GM19397 (cell line): ENCODE data around the gene CNP.
A peak's percentile ranks its signal among the peaks of the same experiment; 100 is the strongest.
"Not testable (repeated sequence)": the region's sequence is repeated elsewhere in the genome, so short reads cannot be mapped to it uniquely, and the experiment has no call there.

Experiments
- ATAC-seq: cut with Tn5 transposase; IDR thresholded peaks from one replicate; pipeline ENCODE4 v1.9.1; 2021; ENCODE audit warnings: mild to moderate bottlenecking, moderate library complexity; ENCODE audit not compliant: unreplicated experiment

The CNP gene

GRCh38 chr17:42001729-42002128 is 35.1 kb downstream of the CNP start:
- ATAC-seq, result no peak

GRCh38 chr17:42002175-42002791 is 35.7 kb downstream of the CNP start:
- ATAC-seq, result no peak

DNA sequence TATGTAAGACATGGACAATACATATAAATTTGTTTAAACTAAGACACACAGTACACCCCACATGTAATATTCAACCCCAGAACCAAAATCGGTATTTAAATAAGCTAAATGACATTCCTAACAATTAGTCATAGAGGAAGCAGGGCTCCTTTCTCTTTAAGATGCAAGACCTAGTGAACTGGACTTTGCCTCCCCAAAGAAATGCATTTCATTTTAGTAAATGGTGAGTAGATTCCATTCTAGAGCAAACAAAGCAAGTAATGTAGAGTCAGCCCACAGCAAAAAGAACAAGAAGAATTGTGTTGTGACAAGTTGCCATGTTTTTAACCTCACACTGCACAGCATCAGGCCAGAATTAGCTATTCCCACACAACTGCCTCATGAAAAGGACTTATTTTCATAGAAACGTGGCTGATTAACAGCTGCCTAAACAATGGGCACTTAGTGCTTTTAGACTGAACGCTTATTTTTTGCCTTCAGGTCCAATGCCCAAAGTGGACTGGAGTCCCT is 36.3 kb downstream of the CNP start:
- ATAC-seq, result no peak

GRCh38 chr17:42005166-42005565 is 38.6 kb downstream of the CNP start:
- ATAC-seq, result no peak

- ATAC-seq, result no peak
Observed at GRCh38 chr17:42009170-42009569, 42.6 kb downstream of the CNP start.

GRCh38 chr17:42010266-42010680 is 43.7 kb downstream of the CNP start:
- not testable (repeated sequence) for ATAC-seq

DNA sequence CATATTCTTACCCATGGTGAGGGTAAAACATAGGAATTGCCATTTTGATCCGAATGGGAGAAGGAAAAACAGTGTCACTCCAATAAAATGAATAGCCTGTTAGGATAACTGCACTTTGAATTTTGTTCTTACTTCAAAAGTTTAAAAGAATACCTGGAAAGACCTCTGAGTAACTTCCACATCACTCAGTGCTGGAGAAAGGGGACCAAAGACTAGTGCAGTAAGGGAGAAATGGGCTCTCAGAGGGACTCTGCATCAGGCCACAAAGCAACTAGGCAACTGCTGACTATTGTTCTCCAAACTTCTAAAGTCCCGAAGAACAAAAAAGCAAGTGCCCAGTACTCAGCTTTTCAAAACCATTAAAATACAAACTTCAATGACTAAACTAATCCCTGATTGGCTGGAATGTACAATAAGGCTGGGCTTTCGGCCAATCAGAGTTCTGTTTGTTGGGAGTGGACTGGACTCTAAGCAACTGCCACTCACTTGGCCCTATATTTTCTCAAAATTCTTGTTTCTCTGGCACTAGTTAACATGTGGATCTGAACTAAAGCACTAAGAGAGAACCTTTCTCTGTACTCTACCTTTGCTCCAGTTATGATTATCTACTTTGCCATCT is 44.4 kb downstream of the CNP start:
- no peak for ATAC-seq

GRCh38 chr17:42012363-42012762 is 45.8 kb downstream of the CNP start:
- not testable (repeated sequence) for ATAC-seq

DNA sequence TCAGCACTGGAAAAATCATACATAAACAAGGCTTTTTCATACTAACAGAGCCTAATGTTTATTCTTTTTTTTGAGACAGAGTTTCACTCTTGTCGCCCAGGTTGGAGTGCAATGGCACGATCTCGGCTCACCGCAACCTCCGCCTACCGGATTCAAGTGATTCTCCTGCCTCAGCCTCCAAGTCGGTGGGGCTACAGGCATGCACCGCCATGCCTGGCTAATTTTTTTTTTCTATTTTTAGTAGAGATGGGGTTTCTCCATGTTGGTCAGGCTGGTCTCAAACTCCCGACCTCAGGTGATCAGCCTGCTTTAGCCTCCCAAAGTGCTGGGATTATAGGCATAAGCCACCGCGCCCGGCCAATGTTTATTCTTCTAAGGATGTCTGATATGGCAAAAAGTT is 47.1 kb downstream of the CNP start:
- ATAC-seq, result not testable (repeated sequence)

DNA sequence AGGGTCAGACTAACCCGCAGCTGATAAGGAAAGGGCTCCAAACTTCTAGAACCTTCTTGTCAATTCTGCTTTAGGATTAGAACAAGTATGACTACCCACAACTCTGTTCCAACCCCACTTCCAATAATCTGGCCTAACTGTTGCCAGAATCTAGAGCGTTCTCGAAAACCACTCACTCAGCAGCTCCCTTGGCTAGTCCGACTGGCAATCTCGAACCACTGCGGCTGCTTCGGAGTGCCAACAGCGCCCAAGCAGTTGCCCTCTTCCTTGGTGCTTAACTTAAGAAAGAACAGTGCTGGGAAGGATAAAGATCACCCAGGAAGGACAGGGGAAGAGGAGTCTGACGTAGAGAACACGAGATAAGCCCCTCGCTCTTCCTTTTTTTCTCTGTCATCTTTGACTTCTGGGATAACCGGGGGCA is 49.8 kb downstream of the CNP start:
- ATAC-seq, result no peak

- peak; percentile 82 for ATAC-seq
Observed at GRCh38 chr17:42016941-42017865, 50.6 kb downstream of the CNP start, which contains the start of gene DNAJC7. Gene DNAJC7 (minus strand): TSS chr17:42017439. CDS start chr17:42017416, 23 bp downstream.

GRCh38 chr17:42017866-42018200 is 51.2 kb downstream of the CNP start:
- ATAC-seq, result no peak

DNA sequence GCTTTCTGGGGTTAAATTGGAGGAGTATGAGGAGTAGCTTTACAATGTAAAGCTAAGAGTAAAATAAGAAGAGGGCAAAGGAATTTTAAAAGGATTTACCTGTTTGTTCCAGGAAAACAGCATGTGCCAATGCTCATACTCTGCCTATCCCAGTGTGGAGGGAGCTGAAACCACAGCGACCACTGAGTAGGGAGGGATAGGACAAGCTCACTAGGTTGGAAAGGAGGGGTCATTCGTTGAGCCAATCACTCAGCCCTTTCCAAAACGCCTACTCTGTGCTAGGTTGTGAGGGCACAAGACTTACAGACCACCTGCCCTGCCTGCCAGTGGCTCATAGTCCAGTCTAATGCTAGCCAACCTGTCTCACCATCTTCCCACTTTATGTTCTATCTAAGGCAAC is 51.7 kb downstream of the CNP start:
- ATAC-seq, result no peak

DNA sequence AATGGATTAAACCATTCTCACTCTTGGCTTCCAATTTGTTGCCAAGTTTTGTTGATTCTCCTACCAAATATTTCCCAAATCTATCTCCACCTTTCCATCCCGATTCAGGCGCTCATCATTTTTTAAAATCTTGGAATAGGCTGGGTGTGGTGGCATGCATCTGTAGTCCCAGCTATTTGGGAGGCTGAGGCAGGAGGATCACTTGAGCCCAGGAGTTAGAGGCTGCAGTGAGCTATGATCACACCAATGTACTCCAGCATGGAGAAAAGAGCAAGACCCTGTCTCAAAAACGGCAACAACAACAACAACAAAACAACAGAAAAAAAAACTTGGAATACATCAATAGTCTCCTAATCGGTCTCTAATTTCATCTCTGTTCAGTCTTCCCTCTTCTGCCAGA is 52.4 kb downstream of the CNP start:
- no peak for ATAC-seq

DNA sequence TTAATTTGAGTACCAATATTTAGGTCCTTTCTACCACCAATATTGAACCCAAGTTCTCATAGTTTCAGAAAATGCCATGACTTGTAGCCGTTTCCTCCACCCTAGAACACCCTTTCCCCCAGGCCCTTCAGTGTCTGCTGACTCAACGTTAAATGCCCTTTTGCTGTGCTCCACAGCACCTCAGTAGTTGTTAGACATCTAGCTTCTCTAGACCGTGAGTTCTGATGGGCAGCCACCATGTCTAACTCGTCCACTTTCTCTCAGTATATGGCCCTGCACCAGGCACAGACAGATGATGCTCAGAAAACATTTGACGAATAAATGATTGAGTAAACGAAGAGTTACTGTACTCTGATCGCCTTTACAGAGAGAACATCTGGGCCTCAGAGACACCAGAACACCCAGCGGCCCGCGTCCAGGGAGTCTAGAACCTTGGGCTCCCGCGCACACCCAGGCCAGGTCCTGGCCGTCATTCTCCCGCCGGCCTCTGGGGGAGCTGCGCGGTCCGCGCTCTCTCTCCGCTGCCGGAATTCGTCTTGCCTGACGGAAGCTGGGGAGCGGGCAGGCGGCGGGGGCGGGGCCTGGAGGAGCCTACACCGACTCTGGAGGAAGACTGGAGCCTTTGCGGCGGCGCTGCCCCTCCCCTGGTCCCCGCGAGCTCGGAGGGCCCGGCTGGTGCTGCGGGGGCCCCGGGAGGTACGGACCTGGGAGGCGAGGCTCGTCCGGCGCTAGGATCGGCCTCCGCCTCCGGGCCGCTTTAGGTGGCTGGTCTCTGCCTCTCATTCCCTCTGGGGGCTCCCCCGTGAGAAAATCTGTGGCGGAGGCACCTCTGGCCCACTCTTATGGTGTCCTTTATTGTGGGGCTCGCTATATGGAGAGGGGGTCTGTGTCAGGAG is 53.2 kb downstream of the CNP start, which contains the start of gene NKIRAS2:
NKIRAS2 (plus strand) TSS at position 582 of the 896 bp plus-strand sequence. CDS start 1,488 bp downstream, outside the sequence.
- ATAC-seq, result peak; percentile 54

DNA sequence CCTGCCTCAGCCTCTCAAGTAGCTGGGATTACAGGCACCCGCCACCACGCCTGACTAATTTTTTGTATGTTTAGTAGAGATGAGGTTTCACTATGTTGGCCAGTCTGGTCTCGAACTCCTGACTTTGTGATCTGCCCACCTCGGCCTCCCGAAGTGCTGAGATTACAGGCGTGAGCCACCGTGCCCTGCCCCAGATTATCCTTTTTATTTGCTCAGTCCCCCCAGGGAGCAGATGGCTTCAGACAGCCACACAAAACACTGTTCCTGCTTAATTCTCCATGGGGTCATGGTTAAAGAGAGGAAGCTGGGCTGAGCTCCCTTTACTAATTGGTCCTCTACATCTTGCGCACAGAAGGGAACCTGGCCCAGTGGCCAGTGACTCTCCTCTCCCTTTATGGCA is 54.2 kb downstream of the CNP start:
- ATAC-seq, result not testable (repeated sequence)

- no peak for ATAC-seq
Observed at GRCh38 chr17:42023524-42024349, 57.1 kb downstream of the CNP start.

DNA sequence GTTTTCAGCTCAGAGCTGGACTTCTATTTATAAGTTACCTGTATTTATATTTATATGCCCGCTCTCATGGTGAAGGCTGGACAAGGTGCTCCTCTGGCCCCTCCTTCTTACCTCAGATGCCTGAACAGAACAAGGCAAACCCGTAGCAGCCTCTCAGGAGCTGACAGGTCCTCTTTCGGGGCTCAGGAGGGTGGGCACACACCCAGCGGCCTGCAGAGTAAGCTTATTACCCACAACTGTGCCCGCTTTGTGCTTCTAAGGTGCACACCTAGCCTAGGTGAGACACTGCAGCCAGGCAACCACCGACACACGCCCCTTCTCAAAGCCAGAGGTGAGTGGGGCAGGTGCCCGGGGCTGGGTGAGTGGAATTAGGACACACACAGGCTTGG is 58.6 kb downstream of the CNP start:
- no peak for ATAC-seq

DNA sequence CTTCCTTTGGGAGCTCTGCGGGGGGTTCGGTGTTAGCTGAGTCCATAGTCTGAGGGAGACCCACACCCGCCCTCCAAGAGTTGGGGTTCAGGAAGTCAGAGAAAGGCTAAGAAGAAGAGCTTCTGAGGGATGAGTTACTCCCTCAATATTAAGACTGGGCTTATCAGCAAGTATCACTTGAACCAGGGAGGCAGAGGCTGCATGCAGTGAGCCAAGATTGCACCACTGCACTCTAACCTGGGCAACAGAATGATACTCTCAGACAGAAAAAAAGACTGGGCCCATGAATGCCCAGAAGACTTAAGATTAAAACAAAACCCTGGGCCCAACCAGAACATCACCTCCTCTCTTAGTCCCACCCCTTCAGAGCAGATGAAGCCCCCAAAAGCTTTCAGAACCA is 59.3 kb downstream of the CNP start:
- no peak for ATAC-seq
